Mammary epithelial cell (primary cell): Measurements from ENCODE around the gene DNAJC30.

Source experiments
- CTCF ChIP-seq, 2 donors: IDR thresholded peaks in 1 of 2; conservative IDR thresholded peaks in 1 of 2; 2 replicates each; pipeline ENCODE4 v1.5.1; 2011 to 2012; ENCODE audit warnings: inconsistent platforms in 2 of 2, low read length in 2 of 2, mild to moderate bottlenecking in 2 of 2, control low read depth in 1 of 2, low read depth in 1 of 2; ENCODE audit not compliant: insufficient read depth in 1 of 2; ENCODE audit errors: extremely low read depth in 1 of 2
- EZH2 ChIP-seq: IDR thresholded peaks from 2 replicates; pipeline ENCODE4 v1.6.1; 2012; ENCODE audit warnings: low read length, inconsistent platforms, borderline replicate concordance

DNA sequence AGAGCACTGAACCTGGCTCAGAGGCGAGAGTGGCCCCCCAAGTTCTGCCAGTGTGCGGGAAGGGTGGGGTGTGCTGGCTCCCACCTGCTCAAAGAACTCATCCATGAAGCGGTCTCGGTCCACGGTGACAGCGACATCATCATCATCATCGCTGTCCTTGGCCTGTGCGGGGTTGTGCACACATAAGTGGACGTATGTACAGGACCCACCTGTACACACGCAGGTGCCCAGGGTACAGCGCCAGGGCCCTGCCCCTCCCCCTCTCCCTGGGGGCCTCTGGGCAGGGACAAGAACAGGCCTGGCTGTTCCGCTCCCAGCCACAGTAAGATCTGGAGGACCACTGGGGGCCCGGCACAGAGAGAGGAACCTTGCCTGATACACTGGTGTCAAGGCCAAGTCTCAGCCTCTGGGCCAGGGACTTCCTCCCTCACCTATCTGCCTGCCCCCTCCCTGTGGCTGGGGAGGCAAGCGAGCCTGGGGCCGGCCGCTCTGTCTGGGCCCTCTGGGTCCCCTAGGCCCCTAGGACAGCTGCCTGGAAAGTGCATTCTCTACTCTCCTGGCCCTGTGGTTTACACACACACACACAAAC is 25.8 kb upstream of the DNAJC30 start:
- no peak for TF ChIP-seq CTCF (conservative IDR thresholded peaks at IDR 0.05 in 1 of 2, IDR thresholded peaks at IDR 0.05 in 1 of 2; ENCODE audit: extremely low read depth in 1 of 2, insufficient read depth in 1 of 2, low read depth in 1 of 2, low read length in 2 of 2)
- no peak for TF ChIP-seq EZH2
